GM12865 (cell line): Measurements from ENCODE around the gene LPCAT4.
A peak's percentile ranks its signal among the peaks of the same experiment; 100 is the strongest.

Experiments
- DNase-seq: peaks from one replicate; pipeline ENCODE4 v3.0.0; 2010; ENCODE audit warnings: low read depth
- H3K4me3 ChIP-seq: 2 replicates; pipeline ENCODE4 v1.5.1; 2011; ENCODE audit warnings: mild to moderate bottlenecking, low read depth, low read length, control low read depth
- TF ChIP-seq, protein P1 (sequence below): IDR thresholded peaks from 2 replicates; pipeline ENCODE4 v1.5.1; 2011; ENCODE audit warnings: low read length, control low read depth, low read depth, inconsistent platforms; ENCODE audit not compliant: insufficient read depth; ENCODE audit errors: missing control alignments

Gene LPCAT4

DNA sequence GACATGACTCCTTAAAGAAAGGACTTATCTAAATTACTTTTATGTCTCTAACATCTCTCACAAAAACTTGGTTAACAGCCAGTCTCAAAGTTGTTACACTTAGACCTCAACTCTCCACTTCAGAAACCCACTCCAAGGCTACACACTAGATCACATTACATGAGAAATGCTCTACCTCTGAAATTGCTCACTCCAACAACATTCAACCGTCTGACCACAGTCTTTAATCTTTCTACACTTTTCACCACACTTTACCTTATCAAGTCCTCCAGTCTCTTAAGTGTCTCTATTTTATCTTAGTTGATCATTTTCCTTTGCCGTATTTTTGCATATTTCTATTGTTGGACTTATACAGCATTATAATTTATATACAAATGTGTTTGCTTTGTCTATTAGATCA lies 35.2 kb downstream of the LPCAT4 start:
- H3K4me3 ChIP-seq = peak overlapping the region; percentile 24; the same call in 1 of the 2 replicates
- TF ChIP-seq, protein P1, sequence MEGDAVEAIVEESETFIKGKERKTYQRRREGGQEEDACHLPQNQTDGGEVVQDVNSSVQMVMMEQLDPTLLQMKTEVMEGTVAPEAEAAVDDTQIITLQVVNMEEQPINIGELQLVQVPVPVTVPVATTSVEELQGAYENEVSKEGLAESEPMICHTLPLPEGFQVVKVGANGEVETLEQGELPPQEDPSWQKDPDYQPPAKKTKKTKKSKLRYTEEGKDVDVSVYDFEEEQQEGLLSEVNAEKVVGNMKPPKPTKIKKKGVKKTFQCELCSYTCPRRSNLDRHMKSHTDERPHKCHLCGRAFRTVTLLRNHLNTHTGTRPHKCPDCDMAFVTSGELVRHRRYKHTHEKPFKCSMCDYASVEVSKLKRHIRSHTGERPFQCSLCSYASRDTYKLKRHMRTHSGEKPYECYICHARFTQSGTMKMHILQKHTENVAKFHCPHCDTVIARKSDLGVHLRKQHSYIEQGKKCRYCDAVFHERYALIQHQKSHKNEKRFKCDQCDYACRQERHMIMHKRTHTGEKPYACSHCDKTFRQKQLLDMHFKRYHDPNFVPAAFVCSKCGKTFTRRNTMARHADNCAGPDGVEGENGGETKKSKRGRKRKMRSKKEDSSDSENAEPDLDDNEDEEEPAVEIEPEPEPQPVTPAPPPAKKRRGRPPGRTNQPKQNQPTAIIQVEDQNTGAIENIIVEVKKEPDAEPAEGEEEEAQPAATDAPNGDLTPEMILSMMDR = no peak
- peak; percentile 53 for DNase-seq

DNA sequence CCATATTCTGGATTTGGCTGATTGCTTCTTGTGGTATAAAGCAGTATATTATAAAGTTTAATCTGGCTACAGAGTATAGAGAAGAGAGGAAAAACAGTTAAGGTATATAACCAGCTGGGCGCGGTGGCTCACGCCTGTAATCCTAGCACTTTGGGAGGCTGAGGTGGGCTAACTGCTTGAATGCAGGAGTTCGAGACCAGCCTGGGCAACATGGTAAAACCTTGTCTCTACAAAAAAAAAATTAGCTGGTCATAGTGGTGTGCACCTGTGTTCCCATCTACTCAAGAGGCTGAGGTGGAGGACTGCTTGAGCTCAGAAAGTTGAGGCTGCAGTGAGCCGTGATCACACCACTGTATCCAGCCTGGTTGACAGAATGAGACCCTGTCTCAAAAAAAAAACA lies 36.7 kb downstream of the LPCAT4 start:
- H3K4me3 ChIP-seq = no peak overlapping the region
- DNase-seq = no peak
- TF ChIP-seq, protein P1 = no peak

DNA sequence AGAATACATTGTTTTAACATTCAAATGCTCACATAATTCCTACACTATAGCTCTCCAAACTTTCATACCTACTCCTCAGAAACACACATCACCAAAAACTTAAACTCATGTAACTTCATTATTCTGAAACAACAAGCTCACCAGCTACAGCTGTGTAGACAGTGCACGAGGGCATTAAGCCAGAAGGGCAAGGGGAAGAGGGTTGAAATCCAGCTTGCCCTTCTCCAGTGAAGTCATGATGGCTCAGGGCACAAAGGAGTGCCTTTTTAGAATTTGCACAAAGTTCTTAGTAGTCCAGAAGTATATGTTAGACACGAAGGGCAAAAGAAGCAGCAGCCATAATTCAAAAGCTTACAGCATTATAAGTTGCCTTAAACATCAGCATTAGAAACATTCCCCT lies 38.0 kb downstream of the LPCAT4 start:
- H3K4me3 ChIP-seq = peak overlapping the region; percentile 3
- no peak for DNase-seq
- TF ChIP-seq, protein P1 = no peak

DNA sequence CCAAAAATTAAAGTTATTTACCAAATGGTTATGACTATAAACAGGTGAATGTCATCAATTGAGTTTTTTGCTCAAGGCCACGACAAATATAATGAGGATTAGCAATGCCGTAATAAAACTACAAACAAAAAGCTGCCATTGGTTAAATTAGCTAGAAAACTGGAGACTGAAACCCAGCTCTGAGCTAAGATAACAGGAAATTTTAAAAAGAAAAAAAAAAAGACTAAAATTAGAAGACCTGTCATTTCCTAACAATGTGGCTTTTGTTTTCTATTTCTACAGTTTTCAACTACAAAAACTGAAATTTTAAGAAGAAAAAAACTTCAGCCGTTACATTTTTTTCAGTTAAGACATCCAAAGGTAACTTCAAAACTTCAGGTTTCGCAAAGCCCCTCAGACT lies 39.1 kb downstream of the LPCAT4 start:
- peak overlapping the region; percentile 56 for H3K4me3 ChIP-seq
- TF ChIP-seq, protein P1 = no peak
- peak; percentile 70 for DNase-seq

DNA sequence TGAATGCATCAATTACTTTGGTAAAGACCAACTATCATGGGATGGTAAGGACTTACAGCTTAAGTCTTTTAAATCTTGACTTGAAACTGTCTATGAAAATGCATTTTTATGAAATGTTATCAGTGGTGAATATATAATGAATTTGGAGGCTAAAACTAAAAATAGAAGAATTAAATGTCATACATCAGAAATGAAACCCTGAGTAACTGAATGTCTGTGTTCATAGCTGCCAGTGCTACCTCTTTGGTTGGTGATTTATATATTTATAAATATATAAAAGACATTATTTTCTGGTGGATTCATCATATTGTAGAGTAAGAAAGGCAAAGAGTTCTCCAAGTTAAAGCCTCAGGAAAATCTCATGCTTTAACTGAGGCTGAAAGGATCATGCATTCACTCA lies 41.6 kb downstream of the LPCAT4 start:
- no peak for DNase-seq
- TF ChIP-seq, protein P1 = no peak
- no peak overlapping the region for H3K4me3 ChIP-seq

DNA sequence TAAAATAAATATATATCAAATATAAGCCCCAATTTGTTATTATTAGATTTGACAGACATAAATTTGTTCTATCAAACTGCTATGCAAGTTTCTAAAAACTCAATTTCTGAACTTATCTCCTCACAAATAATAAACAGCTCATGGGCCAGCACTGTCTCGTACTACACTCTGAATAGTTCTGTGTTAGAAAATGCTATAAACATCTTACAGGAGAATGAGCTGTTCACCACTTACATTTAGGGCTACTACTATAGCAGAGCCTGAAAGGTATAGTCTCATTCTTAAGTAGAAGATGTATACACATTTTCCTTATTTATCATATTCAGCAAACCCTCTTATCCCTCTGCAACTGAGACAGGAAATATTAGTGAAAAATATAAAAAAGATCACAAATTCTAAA lies 42.1 kb downstream of the LPCAT4 start:
- DNase-seq = no peak
- no peak overlapping the region for H3K4me3 ChIP-seq
- TF ChIP-seq, protein P1 = no peak

DNA sequence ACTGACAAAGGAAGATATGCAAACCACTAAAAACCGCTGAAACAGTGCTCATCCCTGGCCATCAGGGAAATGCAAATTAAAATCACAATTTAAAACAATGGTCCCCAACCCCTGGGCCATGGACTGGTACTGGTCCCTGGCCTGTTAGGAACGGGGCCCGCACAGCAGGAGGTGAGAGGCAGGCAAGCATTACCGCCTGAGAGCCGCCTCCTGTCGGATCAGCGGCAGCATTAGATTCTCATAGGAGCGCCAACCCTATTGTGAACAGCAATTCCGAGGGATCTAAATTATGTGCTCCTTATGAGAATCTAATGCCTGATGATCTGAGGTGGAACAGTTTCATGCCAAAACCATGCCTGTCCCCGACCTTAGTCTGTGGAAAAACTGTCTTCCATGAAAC lies 43.8 kb downstream of the LPCAT4 start:
- no peak for DNase-seq
- no peak overlapping the region for H3K4me3 ChIP-seq
- TF ChIP-seq, protein P1 = no peak
